Occipital lobe (tissue), 2 donors: Measurements from ENCODE around the gene ATP6V1F. TPM values are rescaled to one million over a fixed set of nuclear protein-coding genes. Genes with fewer than 3 reads are reported as not detected.

Experiments
- DNase-seq: peaks from one replicate; lab custom pipeline; 2025; lab: John Stamatoyannopoulos, UW
- total RNA-seq: library from RNA; depleted of rRNA; stranded (reverse); fragments of >200 nt; gene quantifications from one replicate; pipeline ENCODE4 v1.2.3, GENCODE V29; 2014

Gene ATP6V1F
- total RNA-seq, 1 donor from 2014 or later: 61.8 TPM

- no peak for DNase-seq
Observed at GRCh38 chr7:128867842-128868623, 5.4 kb downstream of the ATP6V1F start.

- no peak for DNase-seq
Observed at GRCh38 chr7:128868624-128869137, 6.0 kb downstream of the ATP6V1F start.

- DNase-seq: peak; percentile 19
Observed at GRCh38 chr7:128869138-128869943, 6.7 kb downstream of the ATP6V1F start.

- DNase-seq: no peak
Observed at GRCh38 chr7:128869944-128870285, 7.3 kb downstream of the ATP6V1F start.

GRCh38 chr7:128871050-128871449 lies 8.4 kb downstream of the ATP6V1F start:
- no peak for DNase-seq

GRCh38 chr7:128872394-128872824 lies 9.8 kb downstream of the ATP6V1F start:
- no peak for DNase-seq

GRCh38 chr7:128873234-128873633 lies 10.6 kb downstream of the ATP6V1F start:
- DNase-seq: no peak

- no peak for DNase-seq
Observed at GRCh38 chr7:128874140-128875031, 11.7 kb downstream of the ATP6V1F start.

- DNase-seq: no peak
Observed at GRCh38 chr7:128875523-128875948, 12.9 kb downstream of the ATP6V1F start.

- no peak for DNase-seq
Observed at GRCh38 chr7:128876127-128876526, 13.5 kb downstream of the ATP6V1F start.

- no peak for DNase-seq
Observed at GRCh38 chr7:128876586-128876977, 13.9 kb downstream of the ATP6V1F start.

- no peak for DNase-seq
Observed at GRCh38 chr7:128876978-128877755, 14.5 kb downstream of the ATP6V1F start.

GRCh38 chr7:128877756-128878120 lies 15.1 kb downstream of the ATP6V1F start:
- no peak for DNase-seq

GRCh38 chr7:128878226-128879105 lies 15.8 kb downstream of the ATP6V1F start:
- no peak for DNase-seq

GRCh38 chr7:128879461-128879938 lies 16.8 kb downstream of the ATP6V1F start:
- no peak for DNase-seq

- peak; percentile 51 for DNase-seq
Observed at GRCh38 chr7:128879939-128880746, 17.5 kb downstream of the ATP6V1F start.

- DNase-seq: no peak
Observed at GRCh38 chr7:128880791-128881457, 18.3 kb downstream of the ATP6V1F start.
